Stimulated activated CD8-positive, alpha-beta memory T cell treated with anti-CD3 and anti-CD28 coated beads, Interleukin-7, amount 100 ng/mL, for 1 hour (primary cell): ENCODE measurements around the gene CUL4A.
"Not testable (repeated sequence)": the region's sequence is repeated elsewhere in the genome, so short reads cannot be mapped to it uniquely, and the experiment has no call there.

Experiments used
- DNase-seq, 2 donors: peaks; one replicate each; pipeline ENCODE4 v3.0.0-alpha.2; 2020; ENCODE audit warnings: low read depth in 2 of 2

CUL4A gene

DNA sequence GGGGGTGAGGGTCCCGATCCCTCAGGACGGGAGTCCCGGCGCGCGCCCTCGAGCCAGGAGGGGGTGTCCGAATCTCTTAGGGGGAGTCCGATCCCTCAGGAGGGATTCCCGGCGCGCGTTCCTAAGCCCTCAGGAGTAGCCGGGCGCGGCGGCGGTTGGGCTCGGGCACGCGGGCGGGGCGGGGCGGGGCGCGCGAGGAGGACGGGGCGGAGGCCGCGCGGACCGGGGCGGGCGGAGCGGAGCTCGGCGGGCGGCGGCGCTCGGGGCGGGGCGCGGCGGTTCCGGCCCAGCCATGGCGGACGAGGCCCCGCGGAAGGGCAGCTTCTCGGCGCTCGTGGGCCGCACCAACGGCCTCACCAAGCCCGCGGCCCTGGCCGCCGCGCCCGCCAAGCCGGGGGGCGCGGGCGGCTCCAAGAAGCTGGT is at the start of gene CUL4A:
CUL4A (plus strand) TSS at position 278 of the 423 bp plus-strand sequence; CDS start at position 293, 15 bp downstream.
- DNase-seq: peak; percentile 41 to 50

DNA sequence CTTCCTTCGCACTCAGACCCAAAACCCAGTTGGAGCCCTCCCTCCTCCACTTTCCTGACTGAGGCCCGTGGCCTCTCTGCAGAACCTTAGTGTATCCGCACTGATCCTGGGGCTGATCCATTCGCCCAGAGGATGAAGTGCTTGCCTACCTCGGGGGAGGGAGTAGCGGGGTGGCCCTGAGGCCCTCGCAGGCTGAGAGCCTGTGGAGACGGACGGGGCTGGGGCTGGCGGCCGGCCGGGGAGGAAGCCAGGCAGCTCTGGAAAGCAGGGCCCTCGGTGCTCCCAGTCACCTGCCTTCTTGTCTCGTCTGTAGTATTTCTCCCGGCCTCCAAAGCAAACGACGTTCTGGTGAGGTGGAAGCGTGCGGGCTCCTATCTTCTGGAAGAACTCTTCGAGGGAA is 49.7 kb upstream of the CUL4A start:
- no peak for DNase-seq

DNA sequence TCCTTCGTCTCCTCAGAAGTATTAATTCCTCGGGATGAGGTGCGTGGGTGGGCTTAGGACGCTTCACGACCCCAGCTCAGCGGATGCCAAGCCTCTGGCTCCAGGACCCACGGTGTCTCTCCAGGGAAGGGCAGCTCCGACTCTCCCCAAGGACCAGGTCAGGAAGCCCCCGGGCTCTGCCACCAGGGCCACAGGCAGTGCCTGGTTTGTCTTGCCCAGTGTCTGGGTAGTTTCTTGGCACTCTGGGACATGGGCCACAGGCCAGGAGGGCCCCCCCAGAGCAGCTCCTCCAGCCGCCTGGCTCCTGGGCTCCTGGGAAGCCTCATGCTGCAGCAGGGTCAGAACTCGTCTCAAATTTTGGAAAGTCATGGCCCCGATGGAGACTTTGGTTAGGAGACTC is 48.4 kb upstream of the CUL4A start:
- DNase-seq: no peak

DNA sequence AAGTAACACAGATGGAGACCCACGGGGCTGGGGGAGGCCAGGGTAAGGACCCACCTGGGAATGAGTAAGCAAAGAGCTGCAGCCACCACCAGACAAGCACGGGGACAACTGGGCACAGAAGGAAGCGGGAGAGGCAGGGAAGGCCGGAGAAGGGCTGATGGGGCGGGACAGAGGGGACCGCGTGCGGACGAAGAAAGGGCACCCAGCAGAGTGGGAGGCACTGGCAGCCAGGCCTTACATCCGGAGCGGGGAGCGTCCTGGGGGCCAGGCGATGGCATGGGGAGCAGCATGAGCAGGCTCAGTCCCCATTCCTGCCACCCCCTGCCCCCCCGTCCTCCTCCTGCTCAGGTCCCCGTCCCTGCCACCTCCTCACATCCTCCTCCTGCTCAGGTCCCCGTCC is 48.0 kb upstream of the CUL4A start:
- no peak for DNase-seq

DNA sequence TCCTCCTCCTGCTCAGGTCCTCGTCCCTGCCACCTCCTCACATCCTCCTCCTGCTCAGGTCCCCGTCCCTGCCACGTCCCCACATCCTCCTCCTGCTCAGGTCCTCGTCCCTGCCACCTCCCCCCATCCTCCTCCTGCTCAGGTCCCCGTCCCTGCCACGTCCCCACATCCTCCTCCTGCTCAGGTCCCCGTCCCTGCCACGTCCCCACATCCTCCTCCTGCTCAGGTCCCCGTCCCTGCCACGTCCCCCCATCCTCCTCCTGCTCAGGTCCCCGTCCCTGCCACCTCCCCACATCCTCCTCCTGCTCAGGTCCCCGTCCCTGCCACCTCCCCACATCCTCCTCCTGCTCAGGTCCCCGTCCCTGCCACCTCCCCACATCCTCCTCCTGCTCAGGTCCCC is 47.4 kb upstream of the CUL4A start:
- DNase-seq: not testable (repeated sequence)

DNA sequence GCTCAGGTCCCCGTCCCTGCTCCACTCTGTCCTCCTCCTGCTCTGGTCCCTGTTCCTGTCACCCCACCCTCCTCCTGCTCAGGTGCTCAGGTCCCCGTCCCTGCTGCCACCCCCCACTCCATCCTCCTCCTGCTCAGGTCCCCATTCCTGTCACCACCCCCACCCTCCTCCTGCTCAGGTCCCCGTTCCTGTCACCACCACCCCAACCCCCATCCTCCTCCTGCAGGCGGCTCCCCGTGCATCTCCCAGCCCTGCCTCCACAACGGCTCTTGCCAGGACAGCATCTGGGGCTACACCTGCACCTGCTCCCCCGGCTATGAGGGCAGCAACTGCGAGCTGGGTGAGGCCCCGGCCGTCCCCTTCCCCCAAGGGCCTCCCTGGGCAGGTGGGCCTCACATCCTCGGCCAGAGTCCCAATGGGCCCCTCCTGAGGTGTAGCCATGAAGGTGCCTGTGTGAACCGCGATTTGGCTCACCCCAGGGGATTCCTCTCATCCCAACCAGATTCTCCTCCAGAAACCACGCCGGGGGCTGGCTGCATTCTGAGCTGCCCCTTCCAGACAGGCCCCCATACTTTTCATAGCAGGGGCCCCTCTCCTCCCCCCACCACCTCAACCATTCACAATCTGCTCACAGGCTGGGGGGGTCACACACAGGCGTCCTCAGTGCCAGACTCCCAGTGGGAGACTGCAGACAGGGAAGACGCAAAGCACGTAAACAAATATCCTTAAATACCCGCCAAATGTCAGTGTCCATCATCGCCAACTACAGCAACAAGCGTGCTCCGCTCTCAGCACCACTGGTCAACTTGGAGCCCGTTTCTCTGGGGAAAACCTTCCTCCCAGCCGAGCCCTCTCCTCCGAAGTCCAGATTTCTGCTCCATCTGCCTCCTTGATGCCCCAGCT is 46.4 kb upstream of the CUL4A start:
- no peak for DNase-seq

DNA sequence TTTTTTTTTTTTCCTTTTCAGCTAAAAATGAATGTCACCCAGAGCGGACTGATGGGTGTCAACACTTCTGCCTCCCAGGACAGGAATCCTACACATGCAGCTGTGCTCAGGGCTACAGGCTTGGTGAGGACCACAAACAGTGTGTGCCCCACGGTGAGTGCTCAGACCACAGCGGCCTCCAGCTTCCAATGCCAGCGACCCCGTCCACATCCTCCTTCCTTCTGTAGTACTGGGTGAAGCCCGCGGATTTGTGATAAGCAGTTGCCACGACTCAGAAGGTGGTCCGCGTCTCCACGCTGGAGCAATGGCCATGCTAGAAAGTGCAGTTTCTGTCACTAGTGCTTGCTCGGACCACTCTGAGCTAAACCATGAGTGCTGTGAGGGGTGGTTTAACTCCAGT is 44.9 kb upstream of the CUL4A start:
- no peak for DNase-seq

DNA sequence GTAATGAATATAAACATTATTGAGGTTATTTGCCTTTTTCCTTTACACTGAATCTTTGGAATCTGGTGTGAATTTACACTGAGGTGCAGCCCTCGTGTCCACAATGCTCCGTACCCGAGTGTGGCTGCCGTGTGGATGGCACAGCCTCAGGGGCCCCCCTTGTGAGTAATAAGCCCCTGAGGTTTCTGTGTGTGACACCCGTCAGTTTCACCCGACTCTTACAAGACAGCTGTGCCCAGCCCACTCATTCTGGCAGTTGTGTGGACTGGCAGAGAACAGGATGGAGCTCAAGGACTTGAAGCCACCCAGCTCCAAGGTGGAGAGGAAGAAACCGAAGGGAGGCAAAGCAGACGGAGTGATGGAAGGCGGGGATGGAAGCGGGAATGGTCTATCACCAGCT is 43.1 kb upstream of the CUL4A start:
- no peak for DNase-seq

DNA sequence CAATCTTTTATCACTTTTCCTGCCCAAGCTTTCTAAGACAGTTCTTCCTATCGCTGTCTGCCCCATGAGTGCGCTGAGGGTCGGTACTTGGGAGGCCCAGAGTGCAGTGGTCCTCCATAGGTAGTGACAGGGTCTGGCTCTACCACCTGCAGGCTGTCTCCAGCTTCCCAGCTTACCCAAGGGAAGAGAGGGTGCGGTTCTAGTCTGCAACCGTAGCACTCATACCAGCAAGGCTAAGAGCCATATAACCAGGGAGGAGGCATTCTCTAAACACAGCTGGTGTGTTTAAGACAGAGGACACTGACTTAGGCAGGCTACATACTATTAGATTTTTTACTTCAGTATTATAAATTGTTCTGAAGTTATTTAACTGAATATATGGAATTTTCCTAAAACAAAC is 42.7 kb upstream of the CUL4A start:
- DNase-seq: no peak

DNA sequence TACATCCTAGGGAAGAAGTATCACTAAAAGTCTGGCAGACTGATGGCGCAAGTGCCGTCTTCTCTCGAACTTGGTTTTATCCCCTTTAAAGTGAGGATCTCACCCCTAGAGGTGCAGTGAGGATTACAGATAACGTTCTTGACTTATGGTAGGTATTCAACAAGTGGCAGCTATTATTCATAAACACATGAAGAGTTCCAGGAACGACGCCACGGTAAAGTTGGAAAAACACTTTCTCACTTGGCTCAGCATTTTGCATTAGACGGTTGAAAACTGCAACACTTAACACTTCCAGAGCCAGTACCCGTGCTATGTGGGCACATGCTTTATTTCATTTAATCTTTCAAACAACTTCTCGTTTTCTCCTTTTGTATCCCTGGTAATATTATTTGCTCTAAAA is 42.3 kb upstream of the CUL4A start:
- DNase-seq: no peak

DNA sequence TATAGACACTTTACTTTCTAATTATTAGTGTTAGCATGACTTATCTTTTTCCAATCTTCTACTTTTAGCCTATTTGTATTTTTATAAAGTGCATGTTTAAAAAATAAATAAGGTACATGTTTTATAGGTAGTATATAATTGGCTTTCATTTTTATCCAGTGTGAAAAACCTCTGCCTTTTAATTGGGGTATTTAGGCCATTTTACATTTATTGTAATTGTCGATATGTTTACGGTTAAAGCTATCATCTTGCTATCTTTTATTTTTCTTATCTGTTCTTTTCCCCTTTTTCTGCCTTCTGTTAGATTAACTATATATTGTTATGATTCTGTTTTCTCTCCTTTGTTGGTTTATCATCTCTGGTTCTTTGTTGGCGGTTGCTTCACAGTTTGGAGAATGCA is 41.8 kb upstream of the CUL4A start:
- DNase-seq: no peak

DNA sequence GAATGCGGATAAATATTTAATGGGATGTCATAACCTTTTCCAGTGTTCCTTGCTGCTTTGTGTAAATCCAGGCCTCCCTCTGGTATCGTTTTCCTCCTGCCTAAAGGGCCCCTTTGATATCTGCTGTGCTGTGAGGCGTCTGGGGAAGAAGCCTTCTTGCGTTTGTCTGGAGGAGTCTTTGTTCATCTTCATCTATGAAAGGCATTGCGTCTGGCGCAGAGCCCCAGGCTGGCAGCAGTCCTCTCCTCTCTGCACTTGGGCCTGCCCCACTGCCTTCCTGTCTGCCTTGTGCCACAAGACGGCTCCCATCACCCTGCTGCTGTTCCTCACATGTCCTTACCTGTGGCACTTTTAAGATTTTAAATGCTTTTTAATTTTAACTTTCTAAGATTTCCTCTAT is 41.2 kb upstream of the CUL4A start:
- no peak for DNase-seq

DNA sequence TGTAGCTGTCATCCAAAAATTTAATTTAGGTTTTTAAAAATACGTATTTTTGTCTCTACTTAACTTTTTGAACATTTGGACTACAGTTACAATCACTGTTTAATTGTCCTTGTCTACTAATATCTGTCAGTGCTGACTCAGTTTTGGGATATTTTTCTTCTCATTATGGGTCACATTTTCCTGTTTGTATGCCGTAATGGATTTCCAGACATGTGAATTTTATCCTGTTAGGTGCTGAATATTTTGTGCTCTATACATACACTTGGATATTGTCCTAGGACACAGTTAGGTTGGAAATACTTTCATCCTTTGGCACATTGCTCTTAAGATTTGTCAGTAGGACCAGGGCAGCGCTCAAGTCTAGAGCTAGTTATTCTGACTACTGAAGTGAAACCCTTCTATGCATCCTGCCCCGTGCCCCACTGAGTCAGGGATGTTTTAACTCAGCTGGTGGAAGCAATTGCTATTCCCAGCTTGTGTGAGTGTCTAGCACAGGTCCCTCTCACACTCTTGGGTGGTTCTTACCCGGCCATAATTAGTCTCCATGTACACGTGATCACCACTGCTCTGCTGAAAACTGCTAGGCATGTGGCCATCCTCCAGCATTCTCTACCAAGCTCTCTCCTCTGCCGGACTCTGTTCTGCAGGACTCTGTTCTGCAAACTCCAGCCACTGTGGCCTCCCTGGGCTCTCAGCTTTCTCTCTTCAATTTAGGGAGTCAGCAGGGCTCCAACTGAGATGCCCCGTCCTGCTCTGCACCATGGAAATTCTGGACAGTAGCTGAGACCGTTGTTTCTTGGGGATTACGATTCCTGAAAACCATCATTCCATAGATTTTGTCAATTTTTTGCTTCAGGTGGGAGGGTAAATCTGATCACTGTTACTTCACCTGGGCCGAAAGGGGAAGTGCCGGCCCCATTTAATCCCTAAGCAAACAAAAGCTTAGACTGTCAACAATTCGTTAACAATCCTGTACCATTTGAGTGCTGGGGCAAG is 39.8 kb upstream of the CUL4A start:
- no peak for DNase-seq

DNA sequence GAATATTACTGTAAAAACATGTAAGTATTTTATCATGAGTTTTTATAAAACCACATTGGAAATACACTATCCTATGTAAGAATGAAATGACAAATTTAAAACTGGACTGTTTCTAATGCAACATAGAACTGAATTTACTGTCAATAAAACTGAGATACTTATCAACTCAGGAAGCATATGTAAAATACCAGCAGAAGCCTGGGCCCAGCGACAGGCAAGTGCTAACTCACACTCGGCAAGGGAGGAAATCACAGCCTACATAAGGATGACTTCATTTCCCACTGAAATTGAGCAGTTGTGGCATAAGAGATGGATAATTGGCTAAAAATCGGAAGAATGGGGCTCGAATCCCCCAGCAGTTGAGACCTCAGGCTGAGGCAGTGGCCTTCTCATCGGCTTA is 38.9 kb upstream of the CUL4A start:
- no peak for DNase-seq

DNA sequence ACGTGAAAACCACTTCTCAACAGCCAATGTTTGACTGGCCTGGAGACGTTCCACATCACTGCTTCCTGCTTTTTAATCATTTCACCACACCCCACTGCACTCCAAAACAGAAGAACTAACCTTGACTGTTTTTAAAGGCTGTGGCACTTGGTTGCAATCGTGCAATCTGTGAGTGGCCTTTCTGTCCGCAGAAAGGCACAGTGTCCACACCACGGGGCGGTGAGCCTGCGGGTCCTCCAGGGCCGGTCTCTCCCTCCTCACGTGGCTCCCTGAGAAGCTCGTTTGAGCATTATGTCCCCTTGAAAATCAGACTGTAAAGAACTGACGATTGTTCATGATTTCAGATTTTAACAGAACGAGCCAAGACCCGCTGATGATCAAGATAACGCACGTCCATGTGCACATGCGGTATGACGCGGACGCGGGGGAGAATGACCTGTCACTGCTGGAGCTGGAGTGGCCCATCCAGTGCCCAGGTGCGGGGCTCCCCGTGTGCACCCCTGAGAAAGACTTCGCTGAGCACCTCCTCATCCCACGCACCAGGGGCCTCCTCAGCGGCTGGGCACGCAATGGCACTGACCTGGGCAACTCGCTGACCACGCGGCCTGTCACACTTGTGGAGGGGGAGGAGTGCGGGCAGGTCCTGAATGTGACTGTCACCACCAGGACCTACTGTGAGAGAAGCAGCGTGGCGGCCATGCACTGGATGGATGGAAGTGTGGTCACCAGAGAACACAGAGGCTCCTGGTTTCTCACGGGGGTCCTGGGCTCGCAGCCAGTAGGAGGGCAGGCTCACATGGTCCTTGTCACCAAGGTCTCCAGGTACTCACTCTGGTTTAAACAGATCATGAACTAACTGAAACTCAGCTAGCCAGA is 37.9 kb upstream of the CUL4A start:
- no peak for DNase-seq

DNA sequence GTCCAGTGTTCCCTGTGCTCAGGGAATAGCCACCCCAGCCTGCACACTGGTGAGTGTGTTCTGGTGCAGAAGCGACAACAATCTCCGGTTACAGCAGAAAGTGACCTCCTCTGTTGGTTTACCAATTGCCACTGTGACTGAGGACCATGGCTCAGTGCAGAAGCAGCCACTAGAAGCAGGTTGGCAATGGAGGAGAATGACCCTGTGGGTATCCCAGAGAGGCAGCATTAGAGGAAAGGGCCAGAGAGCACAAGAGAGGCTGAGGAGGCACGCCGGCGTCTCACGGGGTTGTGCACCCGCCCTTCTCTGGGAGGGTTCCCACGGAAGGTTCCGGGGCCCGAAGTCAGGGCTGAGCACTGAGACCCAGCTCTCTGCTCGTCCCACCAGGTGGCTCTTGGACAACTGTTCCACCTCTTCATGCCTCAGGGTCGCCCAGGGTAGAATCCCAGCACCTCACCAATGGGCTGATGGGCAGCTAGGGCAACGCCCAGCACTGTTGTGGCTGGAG is 36.9 kb upstream of the CUL4A start:
- DNase-seq: no peak

DNA sequence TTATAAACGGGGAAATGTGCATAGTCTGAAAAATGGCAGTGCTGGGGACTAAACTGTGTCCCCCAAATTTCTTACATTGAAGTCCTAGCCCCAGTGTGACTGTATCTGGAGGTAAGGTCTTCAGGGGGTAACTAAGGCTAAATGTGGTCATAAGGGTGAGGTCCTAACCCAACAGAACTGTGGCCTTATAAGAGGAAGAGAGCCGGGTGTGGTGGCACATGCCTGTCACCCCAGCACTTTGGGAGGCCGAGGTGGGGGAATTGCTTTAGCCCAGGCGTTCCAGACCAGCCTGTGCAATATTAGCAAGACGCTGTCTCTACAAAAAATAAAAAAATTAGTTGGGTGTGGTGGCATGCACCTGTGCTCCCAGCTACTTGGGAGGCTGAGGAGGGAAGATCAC is 33.1 kb upstream of the CUL4A start:
- peak in 1 of 2 donors; percentile 31 for DNase-seq

DNA sequence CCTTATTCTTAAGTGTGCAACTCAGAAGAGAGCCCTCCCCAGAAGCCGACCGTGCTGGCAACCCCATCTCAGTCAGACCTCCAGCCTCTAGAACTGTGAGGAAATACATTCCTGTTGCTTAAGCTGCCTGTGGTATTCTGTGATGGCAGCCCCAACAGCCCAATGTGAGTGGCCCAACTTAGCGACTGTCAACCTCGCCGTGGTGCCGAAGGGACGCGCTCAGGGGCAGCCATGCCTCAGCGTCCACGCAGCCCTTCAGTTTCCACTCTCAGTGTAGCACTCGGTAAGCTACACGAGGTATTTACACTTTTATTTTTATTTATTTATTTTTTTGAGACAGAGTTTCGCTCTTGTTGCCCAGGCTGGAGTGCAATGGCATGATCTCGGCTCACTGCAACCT is 32.6 kb upstream of the CUL4A start:
- DNase-seq: no peak

DNA sequence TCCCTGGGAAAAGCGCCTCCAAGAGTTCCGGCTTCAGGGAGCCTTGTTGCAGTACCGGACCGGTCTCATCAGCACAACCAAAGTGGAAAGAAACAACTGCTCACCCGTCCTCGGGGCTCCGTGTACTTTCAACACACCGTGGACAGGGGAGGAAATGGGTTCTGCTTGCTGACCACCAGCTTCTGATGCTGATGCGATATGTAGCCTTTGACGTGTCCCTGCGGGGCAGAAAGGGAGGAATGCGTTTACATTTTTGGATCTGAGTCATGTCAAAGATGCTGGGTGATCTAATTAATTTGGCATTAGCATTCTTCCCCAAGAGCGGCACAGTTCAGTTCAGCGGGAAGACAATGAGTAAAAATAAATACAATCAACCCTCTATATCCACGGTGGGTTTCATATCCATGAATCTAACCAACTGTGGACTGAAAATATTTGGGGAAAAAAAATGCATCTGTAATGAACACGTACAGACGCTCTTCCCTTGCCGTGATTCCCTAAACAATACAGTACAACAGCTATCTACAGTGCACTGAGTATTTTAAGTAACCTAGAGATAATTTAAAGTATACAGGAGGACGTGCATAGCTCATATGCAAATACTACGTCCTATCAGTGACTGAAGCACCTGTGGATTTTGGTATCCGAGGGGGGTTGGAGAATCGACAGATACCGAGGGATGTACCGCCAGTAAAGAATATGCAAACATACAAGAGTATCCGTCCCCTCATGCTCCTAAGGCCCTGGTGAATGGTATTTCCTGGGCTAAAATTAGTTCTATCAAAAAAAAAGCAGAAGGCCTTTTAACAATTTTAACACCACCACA is 31.1 kb upstream of the CUL4A start:
- no peak for DNase-seq

DNA sequence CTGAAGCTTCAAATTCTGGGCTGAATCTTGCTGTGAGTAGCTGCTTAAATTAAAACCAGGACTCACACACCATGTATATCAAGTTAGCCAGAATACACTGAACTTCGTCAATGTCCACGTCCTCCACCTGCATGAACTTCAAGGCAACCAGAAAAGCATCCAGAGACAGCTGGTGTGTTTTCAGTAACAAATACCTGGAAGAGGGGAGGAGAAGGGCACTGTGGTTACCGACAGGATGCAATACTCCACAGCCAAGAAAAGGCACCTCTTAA is 30.6 kb upstream of the CUL4A start:
- no peak for DNase-seq
